OCI-LY1 (cell line): Measurements from ENCODE around the gene MRPL42.

Experiments used
- CTCF ChIP-seq: fragments of 200-600 bp; sonication (generic), shearing (Covaris generic); IDR thresholded peaks from 2 replicates; pipeline ENCODE4 v1.5.1; 2017; ENCODE audit warnings: mild to moderate bottlenecking, antibody characterized with exemption, low read length, moderate library complexity, mixed read lengths
- EZH2 ChIP-seq: fragments of 200-600 bp; sonication (generic), shearing (Covaris generic); IDR thresholded peaks from 2 replicates; pipeline ENCODE4 v1.8.0; 2017; ENCODE audit warnings: borderline replicate concordance, mixed run types, mild to moderate bottlenecking, antibody characterized with exemption, low read length, moderate library complexity, mixed read lengths

DNA sequence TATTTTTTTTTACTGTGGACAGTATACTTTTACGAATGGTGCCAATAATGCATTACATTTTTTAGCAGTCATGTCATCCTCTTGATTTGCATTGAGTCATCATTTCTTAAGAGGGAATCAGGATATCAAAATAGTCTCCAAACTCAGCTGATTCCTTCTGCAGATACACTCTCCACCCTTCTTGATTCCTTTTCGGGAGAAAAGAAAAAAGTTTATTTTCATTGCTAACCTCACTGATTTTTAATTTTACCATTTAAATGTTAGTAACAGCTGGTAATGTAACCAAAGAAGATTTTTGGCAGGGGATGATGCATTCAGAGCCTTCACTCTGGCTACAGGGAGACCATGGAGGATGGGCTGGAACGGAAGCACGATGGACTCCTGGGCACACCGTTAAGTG lies 47.5 kb downstream of the MRPL42 start:
- TF ChIP-seq CTCF (no peak), EZH2 (no peak)
